Central memory CD4-positive, alpha-beta T cell (primary cell): ENCODE results near the gene SPON2.
A peak's percentile ranks its signal among the peaks of the same experiment; 100 is the strongest.

Source experiments
- DNase-seq: peaks from one replicate; pipeline ENCODE4 v3.0.0; 2022

Gene SPON2

GRCh38 chr4:1194010-1194900 lies 21.9 kb upstream of the SPON2 start:
- no peak for DNase-seq

- DNase-seq = no peak
These were observed 21.0 kb upstream of the SPON2 start for GRCh38 chr4:1193206-1194009.

GRCh38 chr4:1192493-1193205 lies 20.3 kb upstream of the SPON2 start:
- no peak for DNase-seq

GRCh38 chr4:1192091-1192492 lies 19.7 kb upstream of the SPON2 start:
- DNase-seq = no peak

GRCh38 chr4:1191621-1192020 lies 19.2 kb upstream of the SPON2 start:
- no peak for DNase-seq

- peak; percentile 38 for DNase-seq
These were observed 14.8 kb upstream of the SPON2 start for GRCh38 chr4:1187182-1187581.

GRCh38 chr4:1183985-1184773 lies 11.8 kb upstream of the SPON2 start:
- no peak for DNase-seq

- DNase-seq = no peak
These were observed 9.9 kb upstream of the SPON2 start for GRCh38 chr4:1182313-1182712.

GRCh38 chr4:1180663-1181062 lies 8.3 kb upstream of the SPON2 start:
- no peak for DNase-seq

- no peak for DNase-seq
These were observed 7.6 kb upstream of the SPON2 start for GRCh38 chr4:1179976-1180375.

GRCh38 chr4:1179089-1179441 lies 6.7 kb upstream of the SPON2 start:
- no peak for DNase-seq

- no peak for DNase-seq
These were observed 6.1 kb upstream of the SPON2 start for GRCh38 chr4:1178300-1179088.

GRCh38 chr4:1177274-1178141 lies 5.1 kb upstream of the SPON2 start:
- DNase-seq = no peak

- no peak for DNase-seq
These were observed 4.3 kb upstream of the SPON2 start for GRCh38 chr4:1176398-1177273.

GRCh38 chr4:1175635-1176229 lies 3.3 kb upstream of the SPON2 start:
- no peak for DNase-seq

GRCh38 chr4:1174941-1175634 lies 2.7 kb upstream of the SPON2 start:
- no peak for DNase-seq

- DNase-seq = no peak
These were observed 781 bp upstream of the SPON2 start for GRCh38 chr4:1172971-1173757.
